Neural cell (in vitro differentiated cells): ENCODE data around the gene PATZ1. TPM values are rescaled to one million over a fixed set of nuclear protein-coding genes. Genes with fewer than 3 reads are reported as not detected.

ENCODE experiments used
- H2AFZ ChIP-seq: fragments of 200-600, 300-800 bp; sonication (generic), shearing (Covaris generic); 2 replicates; pipeline ENCODE4 v1.6.0; 2014; ENCODE audit warnings: low read depth, mild to moderate bottlenecking, antibody characterized with exemption, low read length, moderate library complexity
- H3F3A ChIP-seq: fragments of 200-600 bp; shearing (Covaris generic); 2 replicates; pipeline ENCODE4 v1.6.1; 2016; ENCODE audit warnings: mild to moderate bottlenecking, moderate library complexity, mixed read lengths, antibody characterized with exemption, low read length; ENCODE audit not compliant: insufficient read depth, poor library complexity, severe bottlenecking
- H3K27ac ChIP-seq: fragments of 200-600, 300-800 bp; sonication (generic), shearing (Covaris generic); 2 replicates; pipeline ENCODE4 v1.5.1; 2014; ENCODE audit warnings: mild to moderate bottlenecking, low read length, moderate library complexity
- H3K27me3 ChIP-seq: fragments of 300-800, 200-600 bp; sonication (generic), shearing (Covaris generic); 2 replicates; pipeline ENCODE4 v1.6.0; 2014; ENCODE audit warnings: mild to moderate bottlenecking, low read depth, low read length, moderate library complexity; ENCODE audit not compliant: insufficient read depth
- H3K36me3 ChIP-seq: fragments of 300-800, 200-600 bp; sonication (generic), shearing (Covaris generic); 2 replicates; pipeline ENCODE4 v1.5.1; 2014; ENCODE audit warnings: mild to moderate bottlenecking, antibody characterized with exemption, low read length, moderate library complexity; ENCODE audit not compliant: insufficient read depth
- H3K4me2 ChIP-seq: fragments of 300-800, 200-600 bp; sonication (generic), shearing (Covaris generic); 2 replicates; pipeline ENCODE4 v1.6.0; 2014; ENCODE audit warnings: mild to moderate bottlenecking, low read length
- H3K4me3 ChIP-seq: fragments of 300-800, 200-600 bp; sonication (generic), shearing (Covaris generic); 2 replicates; pipeline ENCODE4 v1.5.1; 2014; ENCODE audit warnings: mild to moderate bottlenecking, low read length, moderate library complexity
- H3K79me2 ChIP-seq: fragments of 200-600 bp; shearing (Covaris generic); replicated peaks from 2 replicates; pipeline ENCODE4 v1.6.0; 2014; ENCODE audit warnings: mild to moderate bottlenecking, low read length, moderate library complexity; ENCODE audit not compliant: insufficient read depth
- H3K9ac ChIP-seq: fragments of 300-800, 200-600 bp; sonication (generic), shearing (Covaris generic); 2 replicates; pipeline ENCODE4 v1.6.1; 2016; ENCODE audit warnings: mild to moderate bottlenecking, low read length, mixed read lengths
- H3K9me2 ChIP-seq: fragments of 200-600 bp; shearing (Covaris generic); 2 replicates; pipeline ENCODE4 v1.6.1; 2016; ENCODE audit warnings: mild to moderate bottlenecking, low read length, mixed read lengths; ENCODE audit not compliant: insufficient read depth
- H3K9me3 ChIP-seq: fragments of 200-600, 300-800 bp; sonication (generic), shearing (Covaris generic); 2 replicates; pipeline ENCODE4 v1.6.1; 2016; ENCODE audit warnings: mild to moderate bottlenecking, mixed run types, low read length, moderate library complexity, mixed read lengths
- H4K20me1 ChIP-seq: fragments of 200-600 bp; shearing (Covaris generic); 2 replicates; pipeline ENCODE4 v1.6.1; 2016; ENCODE audit warnings: mild to moderate bottlenecking, mixed run types; ENCODE audit not compliant: insufficient read depth
- EP300 ChIP-seq: fragments of 450-650 bp; conservative IDR thresholded peaks from 2 replicates; pipeline ENCODE4 v1.6.1; 2014; ENCODE audit warnings: antibody characterized with exemption, mild to moderate bottlenecking, moderate library complexity; ENCODE audit not compliant: poor library complexity, severe bottlenecking
- MXI1 ChIP-seq: fragments of 450-650 bp; conservative IDR thresholded peaks from 2 replicates; pipeline ENCODE4 v1.6.1; 2014; ENCODE audit warnings: antibody characterized with exemption, mild to moderate bottlenecking; ENCODE audit not compliant: poor library complexity, severe bottlenecking
- POLR2AphosphoS5 ChIP-seq: IDR thresholded peaks from 2 replicates; pipeline ENCODE4 v1.6.1; 2012
- SMC3 ChIP-seq: fragments of 450-650 bp; conservative IDR thresholded peaks from 2 replicates; pipeline ENCODE4 v1.6.1; 2014; ENCODE audit warnings: antibody characterized with exemption, mild to moderate bottlenecking, moderate library complexity; ENCODE audit not compliant: poor library complexity
- TAF1 ChIP-seq: IDR thresholded peaks from 2 replicates; pipeline ENCODE4 v1.6.1; 2012; ENCODE audit warnings: low read depth
- polyA plus RNA-seq: library from polyadenylated mRNA; depleted of rRNA; stranded (reverse); fragments of >200 nt; gene quantifications from 2 replicates; pipeline ENCODE4 v1.2.3, GENCODE V29; 2014
- TF ChIP-seq, protein P1 (sequence below): IDR thresholded peaks from 2 replicates; pipeline ENCODE4 v1.6.1; 2012; ENCODE audit warnings: borderline replicate concordance
- TF ChIP-seq, protein P2 (sequence below): fragments of 450-650 bp; IDR thresholded peaks from 2 replicates; pipeline ENCODE4 v1.5.1; 2014; ENCODE audit warnings: antibody characterized with exemption, mild to moderate bottlenecking, moderate library complexity; ENCODE audit not compliant: poor library complexity, severe bottlenecking

The PATZ1 gene
- polyA plus RNA-seq, 1 donor from 2014 or later = 33.5 TPM

DNA sequence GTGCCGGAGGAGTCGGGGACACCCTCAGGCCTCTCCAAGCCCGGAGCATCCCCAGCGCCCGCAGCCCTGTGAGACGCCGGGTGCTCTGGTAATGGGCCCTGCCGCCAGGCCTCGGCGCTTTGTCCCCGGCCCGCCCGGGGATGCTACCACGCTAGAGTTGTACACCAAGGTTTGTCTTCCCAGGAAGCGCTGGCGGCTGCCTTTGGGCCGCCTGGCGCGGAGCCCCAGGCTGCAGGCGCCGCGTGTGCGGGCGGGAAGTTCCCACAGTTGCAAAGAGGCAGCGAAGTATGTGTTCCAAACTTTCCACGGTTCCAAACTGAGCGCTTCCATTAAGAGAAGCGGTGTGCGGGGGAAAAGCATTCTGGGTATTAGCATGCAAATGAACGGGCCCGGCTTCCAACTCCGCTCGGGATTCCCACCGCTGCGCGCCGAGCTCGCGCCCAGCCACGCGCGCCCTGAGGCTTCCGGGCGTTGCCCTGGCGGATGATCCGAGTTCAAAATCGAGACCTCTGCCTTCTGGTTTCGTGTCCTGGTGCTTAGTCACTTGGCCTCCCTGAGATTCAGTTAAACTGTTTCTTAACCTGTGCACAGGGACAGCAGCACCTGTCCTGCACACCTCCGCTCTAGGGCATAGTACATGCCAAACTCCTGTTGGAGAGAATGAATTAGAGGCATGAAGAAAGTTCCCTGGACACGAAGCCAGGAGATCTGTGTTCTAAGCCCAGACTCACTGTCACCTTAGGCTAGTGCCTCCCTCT, 1.3 kb upstream of the PATZ1 start:
- TF ChIP-seq POLR2AphosphoS5 = no peak
- peak; percentile 76 for TF ChIP-seq MXI1
- H3K27ac ChIP-seq = peak overlapping the region; percentile 91

DNA sequence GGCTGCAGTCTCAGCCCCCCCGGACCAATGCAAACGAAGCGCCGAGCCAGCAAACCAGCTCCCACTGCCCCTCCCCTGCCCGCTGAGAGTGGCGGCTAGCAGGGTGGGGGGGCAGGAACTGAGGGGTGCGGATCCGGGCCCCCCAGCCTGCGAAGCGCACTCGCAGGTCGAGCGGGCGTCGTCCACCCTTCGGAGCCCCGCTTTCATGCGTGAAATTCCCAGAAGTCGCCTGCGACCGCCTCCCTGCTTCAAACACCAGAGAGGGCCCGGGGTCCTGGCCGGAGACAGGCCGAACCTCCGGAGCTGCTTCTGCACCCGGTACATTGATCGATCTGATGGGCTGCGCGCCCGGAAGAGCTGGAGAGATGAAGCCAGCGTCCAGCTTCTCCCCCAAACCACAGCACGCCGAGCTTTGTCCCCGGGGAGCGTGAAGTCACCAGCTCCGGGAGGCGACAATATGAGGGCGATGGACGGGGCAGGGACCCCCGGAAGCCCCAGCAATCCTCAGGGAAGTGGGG, 646 bp upstream of the PATZ1 start:
- peak overlapping the region; percentile 92 for H3K4me3 ChIP-seq
- H3K27ac ChIP-seq = peak overlapping the region; percentile 91

More for the DNA sequence above, 1.3 kb upstream of the PATZ1 start:
- Histone ChIP-seq H4K20me1 (no peaks in the 10 kb centered on the region), H3K9ac (peak overlapping the region; percentile 90), H3K79me2 (peaks cover 28% of the 10 kb centered on the region), H3K4me3 (peak overlapping the region; percentile 92), H3F3A (no peaks in the 10 kb centered on the region), H3K27me3 (no peaks in the 10 kb centered on the region), H3K4me2 (peak overlapping the region; percentile 69), H2AFZ (peak overlapping the region; percentile 76), H3K9me3 (no peaks in the 10 kb centered on the region), H3K36me3 (no peaks in the 10 kb centered on the region), H3K9me2 (no peaks in the 10 kb centered on the region)

More for the DNA sequence above, 646 bp upstream of the PATZ1 start:
- H3K9ac ChIP-seq = peak overlapping the region; percentile 90
- H3K27me3 ChIP-seq = no peaks in the 10 kb centered on the region
- peak overlapping the region; percentile 76 for H2AFZ ChIP-seq
- peaks cover 35% of the 10 kb centered on the region for H3K79me2 ChIP-seq
- no peaks in the 10 kb centered on the region for H3K9me3 ChIP-seq
- H3K4me2 ChIP-seq = peak overlapping the region; percentile 69
- no peaks in the 10 kb centered on the region for H3K9me2 ChIP-seq
- no peaks in the 10 kb centered on the region for H3F3A ChIP-seq
- TF ChIP-seq SMC3 = no peak
- TF ChIP-seq POLR2AphosphoS5 = peak; percentile 3
- TF ChIP-seq, protein P1, sequence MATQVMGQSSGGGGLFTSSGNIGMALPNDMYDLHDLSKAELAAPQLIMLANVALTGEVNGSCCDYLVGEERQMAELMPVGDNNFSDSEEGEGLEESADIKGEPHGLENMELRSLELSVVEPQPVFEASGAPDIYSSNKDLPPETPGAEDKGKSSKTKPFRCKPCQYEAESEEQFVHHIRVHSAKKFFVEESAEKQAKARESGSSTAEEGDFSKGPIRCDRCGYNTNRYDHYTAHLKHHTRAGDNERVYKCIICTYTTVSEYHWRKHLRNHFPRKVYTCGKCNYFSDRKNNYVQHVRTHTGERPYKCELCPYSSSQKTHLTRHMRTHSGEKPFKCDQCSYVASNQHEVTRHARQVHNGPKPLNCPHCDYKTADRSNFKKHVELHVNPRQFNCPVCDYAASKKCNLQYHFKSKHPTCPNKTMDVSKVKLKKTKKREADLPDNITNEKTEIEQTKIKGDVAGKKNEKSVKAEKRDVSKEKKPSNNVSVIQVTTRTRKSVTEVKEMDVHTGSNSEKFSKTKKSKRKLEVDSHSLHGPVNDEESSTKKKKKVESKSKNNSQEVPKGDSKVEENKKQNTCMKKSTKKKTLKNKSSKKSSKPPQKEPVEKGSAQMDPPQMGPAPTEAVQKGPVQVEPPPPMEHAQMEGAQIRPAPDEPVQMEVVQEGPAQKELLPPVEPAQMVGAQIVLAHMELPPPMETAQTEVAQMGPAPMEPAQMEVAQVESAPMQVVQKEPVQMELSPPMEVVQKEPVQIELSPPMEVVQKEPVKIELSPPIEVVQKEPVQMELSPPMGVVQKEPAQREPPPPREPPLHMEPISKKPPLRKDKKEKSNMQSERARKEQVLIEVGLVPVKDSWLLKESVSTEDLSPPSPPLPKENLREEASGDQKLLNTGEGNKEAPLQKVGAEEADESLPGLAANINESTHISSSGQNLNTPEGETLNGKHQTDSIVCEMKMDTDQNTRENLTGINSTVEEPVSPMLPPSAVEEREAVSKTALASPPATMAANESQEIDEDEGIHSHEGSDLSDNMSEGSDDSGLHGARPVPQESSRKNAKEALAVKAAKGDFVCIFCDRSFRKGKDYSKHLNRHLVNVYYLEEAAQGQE = peak; percentile 22
- TF ChIP-seq TAF1 = peak; percentile 62
- TF ChIP-seq, protein P2, sequence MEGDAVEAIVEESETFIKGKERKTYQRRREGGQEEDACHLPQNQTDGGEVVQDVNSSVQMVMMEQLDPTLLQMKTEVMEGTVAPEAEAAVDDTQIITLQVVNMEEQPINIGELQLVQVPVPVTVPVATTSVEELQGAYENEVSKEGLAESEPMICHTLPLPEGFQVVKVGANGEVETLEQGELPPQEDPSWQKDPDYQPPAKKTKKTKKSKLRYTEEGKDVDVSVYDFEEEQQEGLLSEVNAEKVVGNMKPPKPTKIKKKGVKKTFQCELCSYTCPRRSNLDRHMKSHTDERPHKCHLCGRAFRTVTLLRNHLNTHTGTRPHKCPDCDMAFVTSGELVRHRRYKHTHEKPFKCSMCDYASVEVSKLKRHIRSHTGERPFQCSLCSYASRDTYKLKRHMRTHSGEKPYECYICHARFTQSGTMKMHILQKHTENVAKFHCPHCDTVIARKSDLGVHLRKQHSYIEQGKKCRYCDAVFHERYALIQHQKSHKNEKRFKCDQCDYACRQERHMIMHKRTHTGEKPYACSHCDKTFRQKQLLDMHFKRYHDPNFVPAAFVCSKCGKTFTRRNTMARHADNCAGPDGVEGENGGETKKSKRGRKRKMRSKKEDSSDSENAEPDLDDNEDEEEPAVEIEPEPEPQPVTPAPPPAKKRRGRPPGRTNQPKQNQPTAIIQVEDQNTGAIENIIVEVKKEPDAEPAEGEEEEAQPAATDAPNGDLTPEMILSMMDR = no peak
- TF ChIP-seq EP300 = no peak
- H3K36me3 ChIP-seq = no peaks in the 10 kb centered on the region
- H4K20me1 ChIP-seq = no peaks in the 10 kb centered on the region
